Skeletal muscle satellite cell (primary cell): ENCODE data around the gene CTDP1.
"Not testable (repeated sequence)": the region's sequence is repeated elsewhere in the genome, so short reads cannot be mapped to it uniquely, and the experiment has no call there.

Experiments used
- H3K27me3 ChIP-seq: 2 replicates; pipeline ENCODE4 v1.7.0; 2013; ENCODE audit warnings: low read length; ENCODE audit not compliant: control insufficient read depth, insufficient read depth
- H3K36me3 ChIP-seq: 2 replicates; pipeline ENCODE4 v1.7.0; 2013; ENCODE audit warnings: mild to moderate bottlenecking, control low read depth, low read length; ENCODE audit not compliant: insufficient read depth
- H3K4me1 ChIP-seq: 2 replicates; pipeline ENCODE4 v1.7.0; 2013; ENCODE audit warnings: low read length; ENCODE audit not compliant: control insufficient read depth, insufficient read depth
- H3K4me2 ChIP-seq: 2 replicates; pipeline ENCODE4 v1.7.0; 2013; ENCODE audit warnings: mild to moderate bottlenecking, low read length
- H3K4me3 ChIP-seq: 2 replicates; pipeline ENCODE4 v1.7.0; 2013; ENCODE audit warnings: low read length
- H3K9ac ChIP-seq: 2 replicates; pipeline ENCODE4 v1.7.0; 2013; ENCODE audit warnings: mild to moderate bottlenecking, low read depth, low read length, moderate library complexity
- H3K9me3 ChIP-seq: replicated peaks from 2 replicates; pipeline ENCODE4 v1.7.0; 2013; ENCODE audit warnings: mild to moderate bottlenecking, control low read depth, low read length

CTDP1 gene

DNA sequence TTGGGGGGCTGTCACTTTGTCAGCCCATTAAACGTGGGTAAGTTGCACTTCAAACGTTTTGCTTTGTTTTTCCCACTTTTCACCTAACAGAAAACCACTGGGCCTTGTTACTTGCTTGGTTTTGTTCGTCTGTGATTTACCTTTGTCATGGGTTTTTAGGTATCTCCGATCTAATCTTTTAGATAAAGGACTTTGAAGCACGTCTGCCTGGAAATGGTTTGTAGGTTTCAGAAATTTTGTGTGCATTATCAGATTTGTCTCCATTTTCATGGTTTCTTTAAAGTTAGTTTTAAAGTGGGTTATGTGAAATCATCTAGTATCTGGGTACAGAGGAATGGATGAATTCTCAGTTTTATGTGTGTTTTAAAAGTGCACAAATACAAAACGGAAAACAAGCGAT, 6.4 kb downstream of the CTDP1 start:
- Histone ChIP-seq H3K36me3 (peaks cover 6% of the 10 kb centered on the region), H3K4me3 (no peak overlapping the region), H3K27me3 (no peaks in the 10 kb centered on the region), H3K4me1 (peaks cover 10% of the 10 kb centered on the region), H3K9ac (no peak overlapping the region), H3K9me3 (no peaks in the 10 kb centered on the region), H3K4me2 (no peak overlapping the region)

DNA sequence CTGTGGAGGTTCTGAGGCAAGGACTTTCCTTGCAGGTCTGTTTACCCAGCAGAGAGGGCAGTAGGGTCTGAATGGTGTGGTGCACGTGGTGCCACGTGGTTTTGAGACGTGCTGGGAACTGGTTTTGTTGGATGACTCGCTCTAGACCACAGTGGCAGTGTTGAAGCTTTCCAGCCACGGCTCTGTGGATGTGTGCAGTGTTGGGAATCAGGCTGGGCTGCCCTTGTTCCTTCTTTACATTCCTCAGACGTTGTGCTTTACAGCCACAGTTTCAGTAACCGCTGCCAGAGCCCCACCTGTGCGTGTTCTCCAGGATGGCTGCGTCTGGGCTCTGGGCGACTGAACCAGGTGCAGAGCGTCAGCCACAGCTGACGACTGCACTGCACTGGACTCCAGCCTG, 8.2 kb downstream of the CTDP1 start:
- no peak overlapping the region for H3K4me2 ChIP-seq
- no peak overlapping the region for H3K9ac ChIP-seq
- H3K27me3 ChIP-seq = no peaks in the 10 kb centered on the region
- H3K4me3 ChIP-seq = no peak overlapping the region
- H3K4me1 ChIP-seq = peaks cover 5% of the 10 kb centered on the region
- no peaks in the 10 kb centered on the region for H3K9me3 ChIP-seq
- no peaks in the 10 kb centered on the region for H3K36me3 ChIP-seq

DNA sequence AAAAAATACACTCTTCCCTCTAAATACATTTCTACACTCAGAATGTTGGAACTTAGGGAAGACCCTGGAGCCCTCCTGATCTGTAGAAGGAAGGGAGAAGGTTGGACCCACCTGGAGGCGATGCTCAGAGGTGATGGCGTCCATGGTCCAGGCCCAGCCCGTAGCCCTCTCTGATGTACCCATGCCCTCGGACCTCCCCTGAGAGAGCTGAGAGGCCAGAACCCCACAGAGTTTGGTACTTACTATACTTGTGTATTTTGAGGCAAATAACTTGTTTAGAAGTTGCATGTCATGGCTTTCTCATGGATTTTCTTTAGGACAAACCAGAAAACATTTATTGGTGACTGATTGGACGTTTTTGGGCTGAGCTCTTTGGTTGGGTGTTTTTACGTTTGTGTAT, 10.5 kb downstream of the CTDP1 start:
- Histone ChIP-seq H3K9ac (no peak overlapping the region), H3K27me3 (no peaks in the 10 kb centered on the region), H3K4me3 (no peak overlapping the region), H3K4me2 (no peak overlapping the region), H3K4me1 (peaks cover 5% of the 10 kb centered on the region), H3K9me3 (no peaks in the 10 kb centered on the region), H3K36me3 (no peaks in the 10 kb centered on the region)

DNA sequence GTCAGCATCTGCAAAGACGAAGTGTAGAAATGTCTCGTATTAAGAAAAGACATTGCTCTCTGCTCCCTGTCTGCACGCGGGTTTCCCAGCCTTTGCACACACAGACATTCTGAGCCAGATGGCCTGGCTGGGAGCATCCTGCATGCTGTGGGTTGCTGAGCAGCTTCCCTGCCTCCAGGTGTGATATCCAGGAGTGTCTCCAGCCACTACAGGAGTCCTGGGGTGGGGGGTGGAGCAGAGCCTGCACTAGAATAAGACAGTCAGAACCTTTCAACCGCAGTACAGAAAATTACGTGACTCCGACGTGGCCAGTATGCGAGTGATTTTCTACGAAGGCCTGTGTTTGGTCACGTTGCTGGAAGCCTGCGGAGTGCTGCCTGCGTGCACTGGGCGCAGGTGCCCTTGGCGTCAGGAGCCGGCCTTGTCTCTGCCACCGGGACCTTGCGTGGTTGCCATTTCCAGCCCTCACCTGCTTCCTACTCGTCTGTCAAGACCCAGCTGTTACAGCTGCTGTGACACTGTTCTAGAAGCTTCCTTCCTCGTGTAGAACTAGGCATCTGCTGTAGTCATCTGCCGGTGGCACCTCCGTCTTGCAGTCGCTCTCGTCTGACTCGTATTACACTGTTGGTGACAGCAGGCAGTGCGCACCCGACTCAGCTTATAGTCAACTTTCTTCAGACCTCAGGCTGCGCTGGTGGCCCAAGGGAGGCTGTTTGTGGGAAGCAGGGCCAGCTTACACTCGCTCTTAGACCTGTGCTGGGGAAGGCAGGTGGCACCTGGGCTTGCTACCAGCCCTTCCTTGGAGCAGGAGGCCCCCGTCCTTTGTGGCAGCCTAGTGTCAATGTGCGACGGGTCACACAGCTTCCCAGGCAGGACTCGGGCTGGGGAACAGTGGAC, 11.2 kb downstream of the CTDP1 start:
- H3K4me1 ChIP-seq = peaks cover 5% of the 10 kb centered on the region
- H3K27me3 ChIP-seq = no peaks in the 10 kb centered on the region
- H3K9me3 ChIP-seq = no peaks in the 10 kb centered on the region
- H3K9ac ChIP-seq = no peak overlapping the region
- H3K4me3 ChIP-seq = no peak overlapping the region
- H3K36me3 ChIP-seq = peaks cover under 1% of the 10 kb centered on the region
- H3K4me2 ChIP-seq = no peak overlapping the region

DNA sequence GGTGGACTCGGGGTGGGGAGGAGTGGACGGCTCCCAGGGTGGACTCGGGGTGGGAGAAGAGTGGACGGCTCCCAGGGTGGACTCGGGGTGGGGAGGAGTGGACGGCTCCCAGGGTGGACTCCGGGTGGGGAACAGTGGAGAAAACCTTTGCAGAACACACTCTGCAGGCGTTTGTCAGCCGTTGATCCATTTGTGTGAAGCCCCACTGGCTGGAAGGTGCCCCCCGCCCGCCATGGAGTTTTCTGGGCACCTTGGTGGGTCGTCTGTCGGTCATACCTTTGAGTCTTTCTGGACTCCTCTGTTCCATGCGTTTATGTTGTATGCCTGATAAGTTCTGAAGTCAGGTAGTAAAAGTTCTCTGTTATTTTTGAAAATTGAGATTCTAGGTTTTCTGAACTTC, 12.5 kb downstream of the CTDP1 start:
- Histone ChIP-seq H3K4me1 (peaks cover 5% of the 10 kb centered on the region), H3K36me3 (peaks cover 6% of the 10 kb centered on the region), H3K9ac (no peak overlapping the region), H3K27me3 (no peaks in the 10 kb centered on the region), H3K4me3 (no peak overlapping the region), H3K9me3 (no peaks in the 10 kb centered on the region), H3K4me2 (no peak overlapping the region)

DNA sequence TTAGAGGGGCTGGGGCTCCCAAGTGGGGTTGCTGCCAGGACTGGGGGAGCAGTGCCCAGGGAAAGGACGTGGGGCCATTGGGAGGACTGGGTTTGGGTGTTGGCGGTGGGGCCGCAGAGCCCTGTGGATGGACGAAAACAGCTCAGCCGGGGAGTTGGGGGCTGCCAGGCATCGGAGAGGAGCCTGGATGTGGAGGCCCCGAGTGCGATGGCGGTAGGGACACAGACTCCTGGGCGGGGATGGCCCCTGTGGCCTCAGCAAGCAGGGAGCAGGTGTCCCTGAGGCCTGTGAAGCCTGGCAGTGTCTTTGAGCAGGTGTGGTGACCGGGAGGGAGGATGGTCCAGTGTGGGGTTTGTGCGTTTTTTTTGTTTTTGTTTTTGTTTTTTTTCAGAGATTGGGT, 13.3 kb downstream of the CTDP1 start:
- no peak overlapping the region for H3K9ac ChIP-seq
- no peak overlapping the region for H3K4me3 ChIP-seq
- no peaks in the 10 kb centered on the region for H3K27me3 ChIP-seq
- no peaks in the 10 kb centered on the region for H3K9me3 ChIP-seq
- no peak overlapping the region for H3K4me2 ChIP-seq
- peaks cover 10% of the 10 kb centered on the region for H3K36me3 ChIP-seq
- H3K4me1 ChIP-seq = peaks cover 1% of the 10 kb centered on the region

DNA sequence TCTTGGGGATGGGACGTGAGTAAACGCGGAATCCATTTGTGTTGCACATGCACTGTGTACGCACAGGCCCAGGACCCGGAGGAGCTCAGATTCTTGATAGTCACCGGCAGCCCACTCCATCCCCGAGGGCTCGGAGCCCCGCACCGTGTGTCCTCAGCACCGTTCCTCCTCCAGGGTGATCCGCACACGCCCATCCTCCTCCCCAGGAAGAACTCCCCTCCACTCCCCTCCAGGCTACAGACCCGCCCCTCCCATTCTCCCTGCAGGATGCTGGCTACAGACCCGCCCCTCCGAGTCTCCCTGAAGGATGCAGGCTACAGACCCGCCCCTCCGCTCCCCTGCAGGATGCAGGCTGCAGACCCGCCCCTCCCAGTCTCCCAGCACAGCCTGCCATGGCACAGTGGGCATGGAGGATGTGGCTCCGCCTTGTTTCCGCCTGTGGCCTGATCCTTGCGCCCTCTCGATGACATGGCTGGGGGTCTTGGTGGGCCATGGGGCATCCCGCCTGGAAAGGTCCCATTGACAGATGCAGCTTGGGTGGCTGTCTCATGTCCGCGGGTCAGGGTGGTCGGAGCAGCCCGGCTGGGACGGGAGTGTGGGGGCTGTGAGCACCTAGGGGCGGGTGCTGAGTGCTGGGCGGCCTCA, 14.1 kb downstream of the CTDP1 start:
- Histone ChIP-seq H3K4me2 (no peak overlapping the region), H3K36me3 (peaks cover 18% of the 10 kb centered on the region), H3K9me3 (no peaks in the 10 kb centered on the region), H3K27me3 (no peaks in the 10 kb centered on the region), H3K9ac (no peak overlapping the region), H3K4me1 (no peaks in the 10 kb centered on the region), H3K4me3 (no peak overlapping the region)

DNA sequence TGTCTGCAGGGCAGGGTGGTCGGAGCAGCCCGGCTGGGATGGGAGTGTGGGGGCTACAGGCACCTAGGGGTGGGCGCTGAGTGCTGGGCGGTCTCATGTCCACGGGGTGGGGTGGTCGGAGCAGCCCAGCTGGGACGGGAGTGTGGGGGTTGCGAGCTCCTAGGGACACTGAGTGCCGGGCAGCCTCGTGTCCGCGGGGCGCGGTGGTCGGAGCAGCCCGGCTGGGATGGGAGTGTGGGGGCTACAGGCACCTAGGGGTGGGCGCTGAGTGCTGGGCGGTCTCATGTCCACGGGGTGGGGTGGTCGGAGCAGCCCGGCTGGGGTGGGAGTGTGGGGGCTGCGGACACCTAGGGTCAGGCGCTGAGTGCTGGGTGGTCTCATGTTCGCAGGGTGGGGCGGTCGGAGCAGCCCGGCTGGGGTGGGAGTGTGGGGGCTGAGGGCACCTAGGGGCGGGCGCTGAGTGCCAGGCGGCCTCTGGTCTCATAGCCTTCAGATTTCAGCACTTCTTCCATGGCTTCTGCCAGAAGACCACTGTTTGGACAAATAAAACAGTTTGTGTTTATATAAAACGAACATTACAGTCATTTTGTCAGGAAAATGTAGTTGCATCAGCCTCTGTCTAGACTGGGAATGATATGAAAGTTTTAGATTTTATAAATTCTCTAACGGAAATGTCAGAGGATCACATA, 14.7 kb downstream of the CTDP1 start:
- peaks cover 20% of the 10 kb centered on the region for H3K36me3 ChIP-seq

DNA sequence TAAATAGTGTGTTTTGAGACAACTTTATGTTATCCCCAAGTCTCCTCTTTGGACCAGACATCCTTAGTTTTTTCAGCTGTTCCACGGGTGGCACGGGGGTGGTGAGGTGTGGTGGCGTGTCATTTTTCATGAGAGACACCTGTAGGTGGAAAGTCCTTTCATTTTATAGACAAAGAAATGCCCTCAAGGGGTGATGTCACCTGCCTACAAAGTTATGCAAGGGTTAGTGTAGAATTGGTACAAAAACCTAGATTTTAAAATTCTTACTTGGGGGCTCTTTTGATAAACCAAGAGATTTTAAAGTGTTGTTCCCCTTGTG, 15.3 kb downstream of the CTDP1 start:
- Histone ChIP-seq H3K9ac (no peak overlapping the region), H3K27me3 (no peaks in the 10 kb centered on the region), H3K4me1 (no peaks in the 10 kb centered on the region), H3K36me3 (peaks cover 24% of the 10 kb centered on the region), H3K9me3 (no peaks in the 10 kb centered on the region), H3K4me3 (no peak overlapping the region), H3K4me2 (no peak overlapping the region)

More for the DNA sequence above, 14.7 kb downstream of the CTDP1 start:
- not testable (repeated sequence) for H3K4me2 ChIP-seq, H3K27me3 ChIP-seq, H3K9ac ChIP-seq, H3K9me3 ChIP-seq, H3K4me1 ChIP-seq, H3K4me3 ChIP-seq

DNA sequence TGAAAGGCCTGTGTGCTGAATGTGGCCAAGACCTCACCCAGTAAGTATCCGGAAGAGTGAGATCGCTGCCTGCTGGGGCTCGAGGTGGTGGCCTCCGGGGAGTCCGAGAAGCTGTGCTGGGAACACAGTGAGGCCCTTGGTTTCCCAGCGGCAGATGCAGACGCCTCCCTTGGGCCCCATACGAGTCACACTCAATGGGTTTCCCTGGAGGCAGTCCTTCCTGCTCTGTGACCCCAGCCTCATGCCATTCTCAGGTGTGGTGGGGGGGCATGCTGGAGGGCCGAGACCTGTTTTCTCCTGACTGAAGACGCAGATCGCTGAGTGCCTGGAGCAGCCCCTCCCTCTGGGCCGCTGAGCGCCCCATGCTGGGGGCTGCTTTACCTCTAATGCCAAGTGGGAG, 15.7 kb downstream of the CTDP1 start:
- no peak overlapping the region for H3K4me3 ChIP-seq
- H3K36me3 ChIP-seq = peaks cover 29% of the 10 kb centered on the region
- H3K4me1 ChIP-seq = no peaks in the 10 kb centered on the region
- H3K9ac ChIP-seq = no peak overlapping the region
- H3K9me3 ChIP-seq = no peaks in the 10 kb centered on the region
- no peak overlapping the region for H3K4me2 ChIP-seq
- no peaks in the 10 kb centered on the region for H3K27me3 ChIP-seq

DNA sequence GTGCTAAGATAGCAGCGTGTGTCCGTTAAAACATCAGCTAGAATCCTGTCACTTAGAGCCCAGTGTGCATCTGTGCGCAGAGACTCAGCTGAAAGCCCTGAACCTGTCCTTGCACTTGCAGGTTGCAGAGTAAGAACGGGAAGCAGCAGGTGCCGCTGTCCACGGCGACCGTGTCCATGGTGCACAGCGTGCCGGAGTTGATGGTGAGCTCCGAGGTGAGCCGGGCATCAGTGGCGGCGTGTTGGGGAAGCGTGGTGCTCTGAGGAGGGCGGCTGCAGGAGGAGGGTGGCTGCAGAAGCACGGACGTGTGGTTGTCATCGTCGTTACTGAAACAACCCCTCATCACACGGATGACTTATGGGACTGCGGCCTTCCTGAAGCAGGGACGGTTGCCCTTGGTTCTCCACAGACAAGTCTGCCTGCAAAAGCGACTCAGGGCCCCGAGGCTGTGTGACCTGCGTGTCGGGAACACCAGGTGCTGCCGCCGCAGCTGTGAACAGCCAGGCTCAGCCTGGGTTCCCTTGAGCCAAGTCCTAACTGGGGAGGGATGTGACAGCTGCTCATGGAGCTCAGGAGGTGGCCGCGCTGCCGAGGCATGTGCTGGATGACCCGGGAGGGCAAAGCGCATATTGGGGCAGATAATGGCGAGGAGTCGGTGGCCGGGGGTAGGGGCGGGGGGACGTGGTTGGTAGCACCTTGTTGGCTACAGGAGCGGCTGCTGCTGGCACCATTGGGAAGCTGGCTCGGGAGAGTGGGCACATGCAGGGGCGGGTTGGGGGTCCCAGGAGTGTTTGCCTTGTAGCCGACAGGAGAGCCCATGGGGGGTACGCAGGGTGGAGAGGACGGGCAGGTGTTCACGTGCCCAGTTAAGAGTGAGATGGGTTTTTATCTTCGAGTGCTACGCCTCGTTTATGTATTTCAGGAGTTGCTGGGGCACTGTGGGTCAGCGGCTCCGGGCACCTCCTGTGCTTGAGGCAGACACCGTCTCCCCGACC, 16.6 kb downstream of the CTDP1 start:
- Histone ChIP-seq H3K4me2 (no peak overlapping the region), H3K4me1 (no peaks in the 10 kb centered on the region), H3K27me3 (no peaks in the 10 kb centered on the region), H3K9me3 (no peaks in the 10 kb centered on the region), H3K36me3 (peaks cover 36% of the 10 kb centered on the region), H3K4me3 (no peak overlapping the region), H3K9ac (no peak overlapping the region)
